Measurements from ENCODE around the gene TMEM45B.

DNA sequence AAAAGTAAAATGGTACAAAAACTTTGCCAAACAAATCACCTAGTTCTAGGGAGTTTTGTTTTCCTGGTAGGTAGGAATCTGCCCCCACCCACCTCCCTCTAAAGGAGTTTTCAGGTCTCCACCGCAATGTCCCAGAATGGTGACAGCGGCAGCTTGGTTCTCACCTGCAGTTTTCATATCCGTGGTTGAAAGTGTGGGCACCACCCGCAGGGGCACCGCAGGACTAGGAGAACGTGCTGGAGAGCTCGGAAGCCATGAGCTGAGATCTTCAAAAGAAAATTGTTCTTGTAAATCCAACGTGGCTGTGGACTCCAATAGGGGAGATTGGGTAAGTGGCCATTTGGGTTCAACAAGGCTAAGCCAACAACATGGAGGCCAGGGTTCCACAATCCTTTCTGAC lies 68.9 kb downstream of the TMEM45B start:
- TF ChIP-seq, protein P1, sequence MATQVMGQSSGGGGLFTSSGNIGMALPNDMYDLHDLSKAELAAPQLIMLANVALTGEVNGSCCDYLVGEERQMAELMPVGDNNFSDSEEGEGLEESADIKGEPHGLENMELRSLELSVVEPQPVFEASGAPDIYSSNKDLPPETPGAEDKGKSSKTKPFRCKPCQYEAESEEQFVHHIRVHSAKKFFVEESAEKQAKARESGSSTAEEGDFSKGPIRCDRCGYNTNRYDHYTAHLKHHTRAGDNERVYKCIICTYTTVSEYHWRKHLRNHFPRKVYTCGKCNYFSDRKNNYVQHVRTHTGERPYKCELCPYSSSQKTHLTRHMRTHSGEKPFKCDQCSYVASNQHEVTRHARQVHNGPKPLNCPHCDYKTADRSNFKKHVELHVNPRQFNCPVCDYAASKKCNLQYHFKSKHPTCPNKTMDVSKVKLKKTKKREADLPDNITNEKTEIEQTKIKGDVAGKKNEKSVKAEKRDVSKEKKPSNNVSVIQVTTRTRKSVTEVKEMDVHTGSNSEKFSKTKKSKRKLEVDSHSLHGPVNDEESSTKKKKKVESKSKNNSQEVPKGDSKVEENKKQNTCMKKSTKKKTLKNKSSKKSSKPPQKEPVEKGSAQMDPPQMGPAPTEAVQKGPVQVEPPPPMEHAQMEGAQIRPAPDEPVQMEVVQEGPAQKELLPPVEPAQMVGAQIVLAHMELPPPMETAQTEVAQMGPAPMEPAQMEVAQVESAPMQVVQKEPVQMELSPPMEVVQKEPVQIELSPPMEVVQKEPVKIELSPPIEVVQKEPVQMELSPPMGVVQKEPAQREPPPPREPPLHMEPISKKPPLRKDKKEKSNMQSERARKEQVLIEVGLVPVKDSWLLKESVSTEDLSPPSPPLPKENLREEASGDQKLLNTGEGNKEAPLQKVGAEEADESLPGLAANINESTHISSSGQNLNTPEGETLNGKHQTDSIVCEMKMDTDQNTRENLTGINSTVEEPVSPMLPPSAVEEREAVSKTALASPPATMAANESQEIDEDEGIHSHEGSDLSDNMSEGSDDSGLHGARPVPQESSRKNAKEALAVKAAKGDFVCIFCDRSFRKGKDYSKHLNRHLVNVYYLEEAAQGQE (IDR thresholded peaks at IDR 0.05; ENCODE audit: insufficient read depth in 1 of 2, low read depth in 2 of 2, low read length in 2 of 2), result no peak
- TF ChIP-seq POLR2AphosphoS5 (IDR thresholded peaks at IDR 0.05; ENCODE audit: low read depth, low read length) (no peak), SIN3A (IDR thresholded peaks at IDR 0.05; ENCODE audit: borderline replicate concordance, insufficient read depth, low read length) (no peak), TAF1 (IDR thresholded peaks at IDR 0.05; ENCODE audit: borderline replicate concordance, insufficient read depth, low read length) (no peak), FOXP2 (optimal IDR thresholded peaks at IDR 0.05; ENCODE audit: borderline replicate concordance, extremely low read depth, extremely low read length, insufficient read depth) (no peak)
